SK-N-MC (cell line): ENCODE results near the gene RAB4A.

Source experiments
- EZH2 ChIP-seq: fragments of 200-600 bp; sonication (generic); IDR thresholded peaks from one replicate; pipeline ENCODE4 v1.6.1; 2017; ENCODE audit warnings: antibody characterized with exemption
- POLR2AphosphoS5 ChIP-seq: IDR thresholded peaks from 2 replicates; pipeline ENCODE4 v1.6.1; 2012; ENCODE audit warnings: mild to moderate bottlenecking, low read depth, low read length, borderline replicate concordance

- TF ChIP-seq POLR2AphosphoS5 (no peak), EZH2 (no peak)
These were observed 47.4 kb upstream of the RAB4A start for GRCh38 chr1:229223498-229223897.
